SK-N-MC (cell line): ENCODE measurements around the gene SOX11.
A peak's percentile ranks its signal among the peaks of the same experiment; 100 is the strongest.

Experiments
- DNase-seq: peaks from one replicate; pipeline ENCODE4 v3.0.0-alpha.2; 2011; ENCODE audit warnings: low read depth, low spot score
- H3K27ac ChIP-seq: fragments of 200-600 bp; sonication (generic); 2 replicates; pipeline ENCODE4 v1.5.1; 2016; ENCODE audit warnings: mixed run types
- H3K36me3 ChIP-seq: fragments of 200-600 bp; sonication (generic); 2 replicates; pipeline ENCODE4 v1.6.1; 2017; ENCODE audit warnings: antibody characterized with exemption, low read length, mixed read lengths; ENCODE audit not compliant: insufficient read depth
- H3K4me3 ChIP-seq: fragments of 200-600 bp; sonication (generic); 2 replicates; pipeline ENCODE4 v1.5.1; 2016
- H3K9ac ChIP-seq: fragments of 200-600 bp; sonication (generic); 2 replicates; pipeline ENCODE4 v1.8.0; 2017; ENCODE audit warnings: mixed run types, mixed read lengths; ENCODE audit not compliant: insufficient read length
- H3K9me3 ChIP-seq: fragments of 200-600 bp; sonication (generic); 2 replicates; pipeline ENCODE4 v1.6.1; 2017; ENCODE audit warnings: low read depth, mild to moderate bottlenecking, antibody characterized with exemption, low read length, moderate library complexity, mixed read lengths
- EZH2 ChIP-seq: fragments of 200-600 bp; sonication (generic); IDR thresholded peaks from one replicate; pipeline ENCODE4 v1.6.1; 2017; ENCODE audit warnings: antibody characterized with exemption
- FOXP2 ChIP-seq: optimal IDR thresholded peaks from 2 replicates; pipeline ENCODE3; 2011; ENCODE audit warnings: mild to moderate bottlenecking, moderate library complexity; ENCODE audit not compliant: insufficient read depth; ENCODE audit errors: extremely low read length, control extremely low read depth
- POLR2AphosphoS5 ChIP-seq: IDR thresholded peaks from 2 replicates; pipeline ENCODE4 v1.6.1; 2012; ENCODE audit warnings: mild to moderate bottlenecking, low read depth, low read length, borderline replicate concordance

The SOX11 gene

DNA sequence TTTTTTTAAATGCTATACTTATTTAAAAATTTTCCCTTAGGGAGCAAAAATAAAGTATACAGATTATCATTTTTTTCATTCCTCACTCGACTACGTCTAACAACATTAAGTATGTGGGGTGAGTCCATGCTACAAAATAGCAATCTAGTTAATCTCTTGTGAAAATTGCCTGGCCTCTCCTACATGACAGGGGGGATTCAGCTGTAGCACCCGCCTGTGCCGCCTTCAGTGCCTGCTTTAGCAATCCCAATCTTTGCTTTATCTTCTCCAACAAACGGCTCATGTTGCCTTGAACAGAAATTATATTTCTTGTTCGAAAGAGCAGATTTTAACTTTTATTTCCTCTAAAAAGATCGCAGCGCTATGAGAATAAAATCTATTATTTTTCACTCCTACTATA is 2.4 kb upstream of the SOX11 start:
- H3K9me3 ChIP-seq, result no peaks in the 10 kb centered on the region
- no peak overlapping the region for H3K9ac ChIP-seq
- no peak for TF ChIP-seq POLR2AphosphoS5
- no peak for TF ChIP-seq EZH2
- TF ChIP-seq FOXP2, result no peak
- H3K27ac ChIP-seq, result no peak overlapping the region
- H3K4me3 ChIP-seq, result no peak overlapping the region
- H3K36me3 ChIP-seq, result peaks cover 1% of the 10 kb centered on the region; the same call in 1 of the 2 replicates
- no peak for DNase-seq

DNA sequence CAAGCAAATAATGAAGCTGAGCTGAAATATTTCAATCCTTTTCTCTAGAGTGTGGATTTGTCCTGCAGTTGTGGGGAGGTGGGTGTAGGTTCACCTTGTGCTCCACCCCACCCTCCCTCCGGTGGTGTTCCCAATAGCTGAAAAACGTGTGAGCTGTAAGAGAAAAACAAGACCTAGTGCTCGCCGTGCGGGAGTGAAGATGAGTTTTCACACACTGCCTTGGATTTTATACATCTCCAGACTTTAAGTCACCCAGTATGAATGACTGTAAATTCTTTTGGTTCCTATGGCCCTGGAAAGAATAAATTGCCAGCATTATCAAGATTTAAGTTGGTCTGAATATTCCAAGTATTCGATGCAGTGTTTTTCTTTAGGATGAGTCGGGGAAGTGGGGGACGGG is 1.9 kb upstream of the SOX11 start:
- no peak for DNase-seq
- Histone ChIP-seq H3K9ac (no peak overlapping the region), H3K9me3 (no peaks in the 10 kb centered on the region), H3K4me3 (peak overlapping the region; percentile 91), H3K27ac (no peak overlapping the region), H3K36me3 (peaks cover 6% of the 10 kb centered on the region; the same call in 1 of the 2 replicates)
- no peak for TF ChIP-seq POLR2AphosphoS5

DNA sequence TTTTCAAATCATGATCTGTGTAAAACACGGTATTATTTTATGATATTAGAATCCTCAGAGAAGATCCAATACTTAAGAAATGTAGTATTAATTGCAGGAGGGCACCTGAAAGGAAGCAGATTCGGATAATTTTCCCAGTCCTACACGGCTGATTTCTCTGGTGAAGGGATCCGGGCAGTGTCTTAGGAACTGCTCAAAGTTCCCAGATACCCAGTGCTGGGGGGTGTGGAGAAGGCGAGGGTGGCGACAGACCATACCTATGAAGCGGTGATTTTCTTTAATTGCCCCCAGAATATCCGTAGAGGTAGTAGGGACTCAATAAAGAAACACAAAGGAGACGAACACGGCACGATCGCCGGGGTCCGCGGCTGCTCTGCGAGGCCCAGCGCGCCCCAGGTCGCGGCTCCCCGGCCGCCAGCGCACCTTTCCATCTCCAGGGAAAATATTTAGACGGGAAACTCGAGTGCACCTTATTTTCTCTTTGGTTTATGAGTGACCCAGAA is 1.4 kb upstream of the SOX11 start:
- H3K9me3 ChIP-seq, result no peaks in the 10 kb centered on the region
- peak overlapping the region; percentile 65 for H3K9ac ChIP-seq
- DNase-seq, result no peak
- TF ChIP-seq EZH2 (no peak), FOXP2 (no peak), POLR2AphosphoS5 (no peak)
- H3K4me3 ChIP-seq, result peak overlapping the region; percentile 91
- H3K27ac ChIP-seq, result peak overlapping the region; percentile 32; the same call in 1 of the 2 replicates
- H3K36me3 ChIP-seq, result peaks cover 6% of the 10 kb centered on the region; the same call in 1 of the 2 replicates

GRCh38 chr2:5691221-5691984 is 781 bp upstream of the SOX11 start:
- Histone ChIP-seq H3K27ac (peak overlapping the region; percentile 89), H3K9ac (peak overlapping the region; percentile 89), H3K9me3 (no peaks in the 10 kb centered on the region), H3K4me3 (peak overlapping the region; percentile 91), H3K36me3 (peaks cover 6% of the 10 kb centered on the region; the same call in 1 of the 2 replicates)
- no peak for DNase-seq
- TF ChIP-seq FOXP2, result no peak
- no peak; the same call in 1 of the 2 replicates for TF ChIP-seq POLR2AphosphoS5
- TF ChIP-seq EZH2, result no peak

DNA sequence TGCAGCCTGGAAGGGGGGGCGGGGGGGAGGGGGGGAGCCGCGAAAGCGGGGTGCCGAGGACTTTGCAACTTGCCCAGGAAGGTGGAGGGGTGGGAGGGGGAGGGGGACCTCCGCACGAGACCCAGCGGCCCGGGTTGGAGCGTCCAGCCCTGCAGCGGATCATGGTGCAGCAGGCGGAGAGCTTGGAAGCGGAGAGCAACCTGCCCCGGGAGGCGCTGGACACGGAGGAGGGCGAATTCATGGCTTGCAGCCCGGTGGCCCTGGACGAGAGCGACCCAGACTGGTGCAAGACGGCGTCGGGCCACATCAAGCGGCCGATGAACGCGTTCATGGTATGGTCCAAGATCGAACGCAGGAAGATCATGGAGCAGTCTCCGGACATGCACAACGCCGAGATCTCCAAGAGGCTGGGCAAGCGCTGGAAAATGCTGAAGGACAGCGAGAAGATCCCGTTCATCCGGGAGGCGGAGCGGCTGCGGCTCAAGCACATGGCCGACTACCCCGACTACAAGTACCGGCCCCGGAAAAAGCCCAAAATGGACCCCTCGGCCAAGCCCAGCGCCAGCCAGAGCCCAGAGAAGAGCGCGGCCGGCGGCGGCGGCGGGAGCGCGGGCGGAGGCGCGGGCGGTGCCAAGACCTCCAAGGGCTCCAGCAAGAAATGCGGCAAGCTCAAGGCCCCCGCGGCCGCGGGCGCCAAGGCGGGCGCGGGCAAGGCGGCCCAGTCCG is 540 bp downstream of the SOX11 start:
- Histone ChIP-seq H3K4me3 (peak overlapping the region; percentile 91), H3K36me3 (peaks cover 6% of the 10 kb centered on the region; the same call in 1 of the 2 replicates), H3K9ac (peak overlapping the region; percentile 85), H3K27ac (peak overlapping the region; percentile 51; the same call in 1 of the 2 replicates), H3K9me3 (no peaks in the 10 kb centered on the region)
- TF ChIP-seq FOXP2 (no peak), POLR2AphosphoS5 (no peak), EZH2 (no peak)
- no peak for DNase-seq

DNA sequence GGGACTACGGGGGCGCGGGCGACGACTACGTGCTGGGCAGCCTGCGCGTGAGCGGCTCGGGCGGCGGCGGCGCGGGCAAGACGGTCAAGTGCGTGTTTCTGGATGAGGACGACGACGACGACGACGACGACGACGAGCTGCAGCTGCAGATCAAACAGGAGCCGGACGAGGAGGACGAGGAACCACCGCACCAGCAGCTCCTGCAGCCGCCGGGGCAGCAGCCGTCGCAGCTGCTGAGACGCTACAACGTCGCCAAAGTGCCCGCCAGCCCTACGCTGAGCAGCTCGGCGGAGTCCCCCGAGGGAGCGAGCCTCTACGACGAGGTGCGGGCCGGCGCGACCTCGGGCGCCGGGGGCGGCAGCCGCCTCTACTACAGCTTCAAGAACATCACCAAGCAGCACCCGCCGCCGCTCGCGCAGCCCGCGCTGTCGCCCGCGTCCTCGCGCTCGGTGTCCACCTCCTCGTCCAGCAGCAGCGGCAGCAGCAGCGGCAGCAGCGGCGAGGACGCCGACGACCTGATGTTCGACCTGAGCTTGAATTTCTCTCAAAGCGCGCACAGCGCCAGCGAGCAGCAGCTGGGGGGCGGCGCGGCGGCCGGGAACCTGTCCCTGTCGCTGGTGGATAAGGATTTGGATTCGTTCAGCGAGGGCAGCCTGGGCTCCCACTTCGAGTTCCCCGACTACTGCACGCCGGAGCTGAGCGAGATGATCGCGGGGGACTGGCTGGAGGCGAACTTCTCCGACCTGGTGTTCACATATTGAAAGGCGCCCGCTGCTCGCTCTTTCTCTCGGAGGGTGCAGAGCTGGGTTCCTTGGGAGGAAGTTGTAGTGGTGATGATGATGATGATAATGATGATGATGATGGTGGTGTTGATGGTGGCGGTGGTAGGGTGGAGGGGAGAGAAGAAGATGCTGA is 1.4 kb downstream of the SOX11 start:
- H3K36me3 ChIP-seq, result peaks cover 6% of the 10 kb centered on the region; the same call in 1 of the 2 replicates
- no peak for TF ChIP-seq FOXP2
- no peak; the same call in 1 of the 2 replicates for TF ChIP-seq POLR2AphosphoS5
- no peak for TF ChIP-seq EZH2
- H3K9ac ChIP-seq, result peak overlapping the region; percentile 85
- DNase-seq, result no peak
- H3K27ac ChIP-seq, result 0 out of 2 replicates have a peak overlapping the region, but pooled peaks have one; percentile 51
- no peaks in the 10 kb centered on the region for H3K9me3 ChIP-seq
- H3K4me3 ChIP-seq, result peak overlapping the region; percentile 91

DNA sequence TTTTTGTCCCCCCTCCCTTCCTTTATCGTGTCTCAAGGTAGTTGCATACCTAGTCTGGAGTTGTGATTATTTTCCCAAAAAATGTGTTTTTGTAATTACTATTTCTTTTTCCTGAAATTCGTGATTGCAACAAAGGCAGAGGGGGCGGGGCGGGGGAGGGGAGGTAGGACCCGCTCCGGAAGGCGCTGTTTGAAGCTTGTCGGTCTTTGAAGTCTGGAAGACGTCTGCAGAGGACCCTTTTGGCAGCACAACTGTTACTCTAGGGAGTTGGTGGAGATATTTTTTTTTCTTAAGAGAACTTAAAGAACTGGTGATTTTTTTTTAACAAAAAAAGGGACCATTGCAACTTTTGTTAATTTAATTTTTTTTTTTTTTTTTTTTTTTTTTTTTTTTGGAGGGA is 2.1 kb downstream of the SOX11 start:
- no peak for DNase-seq
- no peak overlapping the region for H3K27ac ChIP-seq
- H3K4me3 ChIP-seq, result peak overlapping the region; percentile 91
- peaks cover 6% of the 10 kb centered on the region; the same call in 1 of the 2 replicates for H3K36me3 ChIP-seq
- H3K9ac ChIP-seq, result peak overlapping the region; percentile 85
- H3K9me3 ChIP-seq, result no peaks in the 10 kb centered on the region
- TF ChIP-seq FOXP2, result no peak
- no peak for TF ChIP-seq EZH2
